HFFc6 (cell line): ENCODE data around the gene STXBP1. TPM values are rescaled to one million over a fixed set of nuclear protein-coding genes. Genes with fewer than 3 reads are reported as not detected.

Experiments
- DNase-seq: peaks from one replicate; pipeline ENCODE4 v3.0.0-alpha.2; 2018
- H3K27ac Mint-ChIP-seq: 2 replicates; pipeline ENCODE4 v1.8.0; 2020; ENCODE audit warnings: mild to moderate bottlenecking, mixed read lengths
- H3K27me3 Mint-ChIP-seq: 2 replicates; pipeline ENCODE4 v1.8.0; 2021; ENCODE audit warnings: mild to moderate bottlenecking, moderate library complexity, mixed read lengths; ENCODE audit not compliant: insufficient read depth
- H3K36me3 Mint-ChIP-seq: 2 replicates; pipeline ENCODE4 v1.8.0; 2021; ENCODE audit warnings: low read depth, mixed read lengths
- H3K4me1 Mint-ChIP-seq: 2 replicates; pipeline ENCODE4 v1.8.0; 2020; ENCODE audit warnings: low read depth, mixed read lengths
- H3K4me3 Mint-ChIP-seq: 2 replicates; pipeline ENCODE4 v1.8.0; 2020; ENCODE audit warnings: mild to moderate bottlenecking, moderate library complexity, mixed read lengths
- H3K9me3 Mint-ChIP-seq: 2 replicates; pipeline ENCODE4 v1.8.0; 2020; ENCODE audit warnings: mild to moderate bottlenecking, mixed read lengths
- CTCF ChIP-seq: fragments of 200-600 bp; sonication (generic); IDR thresholded peaks from 2 replicates; pipeline ENCODE4 v1.5.0; 2021; ENCODE audit warnings: antibody characterized with exemption, mild to moderate bottlenecking
- total RNA-seq, 6 experiments: library from RNA; stranded (reverse); fragmentation: NEBNext Ultra II Directional; extraction: Animal tissue kit (Norgen Biotek cat#: 25700); gene quantifications; 2 replicates in 1 of 6; 3 replicates in 5 of 6; pipeline ENCODE4 v1.2.3, GENCODE V29; 2021

Gene STXBP1
- total RNA-seq, 6 experiments from 2014 or later = 61.9 to 90.7 (median 73.6) TPM

- TF ChIP-seq CTCF = no peak
- Mint-ChIP-seq H3K27me3 (no peaks in the 10 kb centered on the region; the same call in 1 of the 2 replicates), H3K27ac (no peak overlapping the region), H3K36me3 (no peaks in the 10 kb centered on the region), H3K4me3 (no peak overlapping the region), H3K4me1 (peaks cover 9% of the 10 kb centered on the region), H3K9me3 (no peaks in the 10 kb centered on the region)
- DNase-seq = no peak
These were observed 120.4 kb downstream of the STXBP1 start for GRCh38 chr9:127732444-127732843.

- Mint-ChIP-seq H3K27me3 (peaks cover 4% of the 10 kb centered on the region), H3K36me3 (no peaks in the 10 kb centered on the region), H3K9me3 (no peaks in the 10 kb centered on the region), H3K27ac (no peak overlapping the region; the same call in 1 of the 2 replicates), H3K4me1 (peaks cover 9% of the 10 kb centered on the region), H3K4me3 (peak overlapping the region; percentile 87; the same call in 1 of the 2 replicates)
- TF ChIP-seq CTCF = no peak
- no peak for DNase-seq
These were observed 121.5 kb downstream of the STXBP1 start for GRCh38 chr9:127733614-127734013.

- peak overlapping the region; percentile 85 for H3K27ac Mint-ChIP-seq
These were observed 122.2 kb downstream of the STXBP1 start for GRCh38 chr9:127734247-127734746.

GRCh38 chr9:127734747-127735529, 122.9 kb downstream of the STXBP1 start, which contains the start of gene TOR2A:
Gene TOR2A (minus strand): TSS chr9:127735294. CDS start chr9:127735270, 24 bp downstream.
- H3K9me3 Mint-ChIP-seq = no peaks in the 10 kb centered on the region
- H3K27ac Mint-ChIP-seq = peak within 1 kb of the TSS; percentile 85
- H3K27me3 Mint-ChIP-seq = peaks cover 8% of the 10 kb centered on the region
- peak within 1 kb of the TSS; percentile 87 for H3K4me3 Mint-ChIP-seq
- peak; percentile 82 for TF ChIP-seq CTCF
- no peaks in the 10 kb centered on the region for H3K36me3 Mint-ChIP-seq
- DNase-seq = peak; percentile 95
- peaks cover 9% of the 10 kb centered on the region for H3K4me1 Mint-ChIP-seq

More at GRCh38 chr9:127734247-127734746, 122.2 kb downstream of the STXBP1 start:
- no peak for DNase-seq
- H3K9me3 Mint-ChIP-seq = no peaks in the 10 kb centered on the region
- H3K36me3 Mint-ChIP-seq = no peaks in the 10 kb centered on the region
- H3K4me1 Mint-ChIP-seq = peaks cover 9% of the 10 kb centered on the region
- TF ChIP-seq CTCF = peak; percentile 92; the same call in 1 of the 2 replicates
- H3K4me3 Mint-ChIP-seq = peak overlapping the region; percentile 87
- peaks cover 7% of the 10 kb centered on the region for H3K27me3 Mint-ChIP-seq

GRCh38 chr9:127735530-127736185, 123.6 kb downstream of the STXBP1 start:
- Mint-ChIP-seq H3K9me3 (no peaks in the 10 kb centered on the region), H3K4me1 (peaks cover 9% of the 10 kb centered on the region), H3K27ac (peak overlapping the region; percentile 85), H3K27me3 (peaks cover 8% of the 10 kb centered on the region), H3K4me3 (peak overlapping the region; percentile 87; the same call in 1 of the 2 replicates), H3K36me3 (no peaks in the 10 kb centered on the region)
- DNase-seq = no peak
- TF ChIP-seq CTCF = no peak; the same call in 1 of the 2 replicates
